Neural progenitor cell (in vitro differentiated cells): ENCODE measurements around the gene PHACTR1.

Experiments used
- CTCF ChIP-seq: fragments of 200-600 bp; sonication (generic); IDR thresholded peaks from 2 replicates; pipeline ENCODE4 v1.5.1; 2017; ENCODE audit warnings: antibody characterized with exemption, mild to moderate bottlenecking
- EZH2 ChIP-seq: fragments of 200-600 bp; sonication (generic); IDR thresholded peaks from 2 replicates; pipeline ENCODE4 v1.6.1; 2017; ENCODE audit warnings: antibody characterized with exemption, mild to moderate bottlenecking, moderate library complexity

DNA sequence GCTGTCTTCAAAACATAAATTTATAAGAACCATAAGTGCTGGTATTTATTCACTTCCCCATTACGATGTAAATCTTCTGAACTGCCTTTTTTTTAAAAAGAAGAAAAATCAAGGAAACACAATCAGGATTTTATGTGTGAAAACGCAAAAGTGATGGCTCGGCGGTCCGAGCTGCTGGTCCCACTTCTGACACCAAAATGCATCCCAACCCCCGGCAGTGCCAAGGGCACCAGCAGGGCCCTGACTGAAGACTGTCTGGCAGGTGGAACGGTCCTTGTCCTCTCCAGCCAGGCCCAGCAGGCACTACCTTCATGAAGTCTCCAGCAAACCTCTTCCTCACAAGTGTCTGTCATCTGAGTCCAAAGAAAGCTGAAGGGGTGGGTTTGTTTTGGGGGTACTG is 570.5 kb downstream of the PHACTR1 start:
- no peak for TF ChIP-seq CTCF
- no peak for TF ChIP-seq EZH2
